GM21423 (cell line): ENCODE results near the gene GNB2.

Experiments used
- ATAC-seq: cut with Tn5 transposase; IDR thresholded peaks from one replicate; pipeline ENCODE4 v1.9.1; 2021; ENCODE audit warnings: mild to moderate bottlenecking, moderate library complexity; ENCODE audit not compliant: unreplicated experiment

The GNB2 gene

DNA sequence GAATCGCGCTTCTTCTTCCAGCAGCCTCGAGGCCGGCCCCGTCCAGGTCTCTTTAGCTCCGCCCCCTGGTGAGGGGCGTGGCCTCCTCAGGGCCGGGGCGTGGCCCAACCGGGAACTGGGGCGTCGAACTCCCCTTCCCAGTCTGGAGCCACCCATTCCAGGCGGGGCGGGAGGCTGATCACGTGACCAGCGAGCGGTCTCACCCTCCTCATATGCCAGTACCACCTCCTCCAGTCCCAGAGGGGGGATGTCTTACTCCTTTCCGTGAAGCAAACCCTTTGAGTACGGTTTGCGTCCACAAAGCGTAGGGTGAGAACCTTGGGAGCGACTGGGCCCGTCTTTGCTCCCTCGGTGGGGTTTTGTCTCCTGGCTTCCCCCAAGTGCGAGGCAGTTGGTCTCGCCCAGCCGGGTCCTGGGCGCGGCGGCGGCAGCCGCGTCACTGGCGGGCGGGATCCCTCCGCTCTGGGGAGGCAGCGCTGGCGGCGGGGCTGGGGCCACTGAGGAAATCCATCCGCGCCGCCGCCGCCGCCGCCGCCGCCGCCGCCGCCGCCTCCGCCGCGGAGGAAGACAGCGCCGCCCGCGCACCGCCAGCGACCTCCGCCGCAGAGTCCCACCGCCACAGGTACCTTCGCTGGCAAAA is at the start of gene GNB2:
Gene GNB2 (plus strand): TSS at position 439 of the 640 bp plus-strand sequence. CDS start 2,526 bp downstream, outside the sequence.
- ATAC-seq: peak; percentile 59

DNA sequence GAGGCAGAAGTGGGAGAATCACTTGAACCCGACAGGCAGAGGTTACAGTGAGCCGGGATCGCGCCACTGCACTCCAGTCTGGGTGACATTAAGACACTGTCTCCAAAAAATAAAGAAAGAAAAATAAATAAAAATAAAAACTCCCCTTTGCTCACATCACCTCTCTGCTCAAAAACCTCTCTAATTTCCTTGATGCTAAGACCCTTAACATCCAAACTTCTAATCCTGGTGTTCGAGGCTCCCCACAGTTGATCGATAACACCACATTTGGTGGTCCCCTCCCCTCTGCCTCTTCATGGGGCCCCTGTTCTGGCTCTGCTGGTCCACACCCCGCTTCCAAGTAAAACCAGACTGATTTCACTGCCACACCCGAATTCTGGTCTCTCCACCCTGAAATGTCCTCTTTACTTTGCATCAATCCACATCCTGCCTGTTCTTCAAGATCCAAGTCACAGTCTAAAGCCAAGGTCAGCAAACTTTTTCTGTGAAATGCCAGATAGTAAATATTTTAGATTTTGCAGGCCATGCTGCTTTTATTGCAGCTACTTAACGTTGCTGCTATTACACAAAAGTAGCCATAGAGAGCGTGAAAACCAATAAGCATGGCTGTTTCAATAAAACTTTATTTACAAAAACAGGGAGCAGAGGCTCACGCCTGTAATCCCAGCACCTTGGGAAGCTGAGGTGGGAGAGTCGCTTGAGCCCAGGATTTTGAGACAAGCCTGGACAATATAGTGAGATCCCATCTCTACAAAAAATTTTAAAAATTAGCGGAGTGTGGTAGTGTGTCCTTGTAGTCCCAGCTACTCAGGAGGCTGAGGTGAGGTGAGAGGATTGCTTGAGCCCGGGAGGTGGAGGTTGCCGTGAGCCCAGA is 49.4 kb upstream of the GNB2 start:
- ATAC-seq: no peak

DNA sequence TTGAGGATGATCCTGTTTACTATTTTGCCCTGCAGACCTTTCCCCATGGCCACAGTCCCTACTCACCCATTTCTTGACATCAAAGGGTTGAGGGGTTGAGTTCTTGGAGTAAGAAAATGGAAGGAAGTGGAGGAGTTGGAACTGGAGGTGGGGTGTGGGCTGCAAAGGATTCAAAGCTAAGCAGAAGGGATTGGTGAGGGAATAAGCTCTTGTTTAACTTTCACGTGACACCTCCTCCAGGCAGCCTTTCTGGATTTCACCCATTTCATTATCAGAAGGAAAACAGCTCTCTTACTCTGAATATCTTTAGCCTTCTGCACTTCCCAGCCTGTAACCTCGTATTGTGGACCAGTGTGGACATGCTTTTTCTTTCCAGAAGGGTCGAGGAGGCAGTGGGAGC is 47.5 kb upstream of the GNB2 start:
- no peak for ATAC-seq

DNA sequence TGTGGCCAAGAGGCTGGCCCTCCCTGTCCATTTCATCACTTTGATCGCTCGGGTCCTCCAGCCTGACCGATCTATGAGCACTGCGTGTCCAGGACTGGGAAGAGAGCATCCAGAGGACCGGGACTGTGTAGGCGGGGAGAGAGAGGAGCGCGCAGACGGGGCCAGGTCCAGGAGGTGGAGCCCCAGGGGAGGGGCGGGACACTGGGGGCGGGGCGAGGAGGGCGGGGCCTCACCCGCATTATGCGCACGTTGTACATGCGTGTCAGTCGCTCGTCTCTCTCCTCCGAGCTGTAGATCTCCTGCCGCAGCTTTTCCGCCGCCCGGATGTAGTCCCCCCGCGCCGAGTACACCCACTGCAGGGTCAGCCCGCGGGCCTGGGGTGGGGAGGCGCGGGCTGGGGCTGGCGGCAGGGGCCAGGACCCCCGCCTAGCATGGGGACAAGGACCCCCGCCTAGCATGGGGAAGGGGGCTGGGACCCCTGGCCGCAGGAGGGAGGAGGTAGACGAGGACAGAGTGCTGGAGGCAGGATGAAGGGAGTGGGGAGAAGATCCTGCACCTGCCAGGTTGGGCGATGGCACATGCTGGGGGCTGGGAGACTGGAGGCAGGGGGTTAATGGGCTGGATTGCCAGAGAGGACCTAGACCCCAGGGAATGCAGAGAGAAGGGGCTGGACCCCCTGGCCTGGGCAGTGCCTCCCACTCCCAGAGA is 46.9 kb upstream of the GNB2 start:
- ATAC-seq: peak; percentile 79

DNA sequence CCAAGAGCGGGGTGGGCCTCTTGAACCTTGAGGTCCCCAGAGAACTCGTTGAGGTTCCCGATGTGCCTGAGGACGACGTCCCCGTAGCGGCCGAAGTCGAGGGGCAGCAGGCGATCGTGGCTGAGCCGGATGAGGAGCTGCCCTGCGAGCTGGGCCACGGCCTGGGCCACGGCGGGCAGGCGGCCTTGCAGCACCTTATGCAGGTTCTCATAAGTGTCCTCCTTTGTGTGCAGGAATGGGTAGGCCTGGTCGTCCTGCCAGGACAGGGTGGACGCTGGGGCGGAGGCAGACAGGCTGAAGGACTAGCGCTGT is 46.3 kb upstream of the GNB2 start:
- ATAC-seq: no peak

DNA sequence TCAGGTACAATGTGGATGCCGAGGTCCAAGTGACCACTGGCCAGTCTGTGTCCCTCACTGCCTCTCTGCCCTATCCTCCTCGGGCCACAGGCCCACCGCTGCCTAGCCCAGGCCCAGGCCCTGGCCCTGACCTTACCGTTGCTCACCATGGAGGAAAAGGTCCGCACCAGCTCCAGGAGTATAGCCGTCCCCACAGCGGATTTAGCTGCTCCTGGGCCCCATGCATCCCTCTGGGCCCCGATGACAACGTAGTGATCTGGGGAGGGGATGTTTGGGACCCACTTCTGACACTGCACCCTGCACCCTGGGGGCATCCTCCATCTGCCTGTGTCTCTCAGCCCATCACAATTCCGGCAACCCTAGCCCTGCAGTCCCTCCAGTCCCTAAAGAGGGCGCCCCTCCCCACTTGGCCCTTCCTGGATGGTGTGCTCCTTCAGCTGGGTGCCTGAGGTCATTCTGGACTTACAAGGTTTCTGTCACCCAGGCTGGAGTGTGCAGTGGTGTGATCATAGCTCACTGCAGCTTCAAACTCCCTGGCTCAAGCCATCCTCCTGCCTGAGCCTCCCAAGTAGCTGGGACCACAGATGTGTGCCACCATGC is 44.3 kb upstream of the GNB2 start:
- no peak for ATAC-seq

DNA sequence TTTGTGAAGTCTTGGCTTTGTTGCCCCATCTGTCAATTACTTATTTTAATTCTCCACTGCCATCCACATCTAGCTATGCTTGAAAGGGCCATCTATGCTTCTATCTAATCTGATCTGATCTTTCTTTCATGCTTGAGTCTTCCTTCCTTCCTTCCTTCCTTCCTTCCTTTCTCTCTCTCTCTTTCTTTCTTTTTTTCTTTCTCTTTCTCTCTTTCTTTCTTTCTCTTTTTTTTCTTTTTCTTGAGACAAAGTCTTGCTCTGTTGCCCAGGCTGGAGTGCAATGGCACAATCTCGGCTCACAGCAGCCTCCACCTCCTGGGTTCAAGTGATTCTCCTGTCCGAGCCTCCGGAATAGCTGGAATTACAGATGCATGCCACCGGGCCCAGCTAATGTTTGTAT is 43.5 kb upstream of the GNB2 start:
- ATAC-seq: no peak

DNA sequence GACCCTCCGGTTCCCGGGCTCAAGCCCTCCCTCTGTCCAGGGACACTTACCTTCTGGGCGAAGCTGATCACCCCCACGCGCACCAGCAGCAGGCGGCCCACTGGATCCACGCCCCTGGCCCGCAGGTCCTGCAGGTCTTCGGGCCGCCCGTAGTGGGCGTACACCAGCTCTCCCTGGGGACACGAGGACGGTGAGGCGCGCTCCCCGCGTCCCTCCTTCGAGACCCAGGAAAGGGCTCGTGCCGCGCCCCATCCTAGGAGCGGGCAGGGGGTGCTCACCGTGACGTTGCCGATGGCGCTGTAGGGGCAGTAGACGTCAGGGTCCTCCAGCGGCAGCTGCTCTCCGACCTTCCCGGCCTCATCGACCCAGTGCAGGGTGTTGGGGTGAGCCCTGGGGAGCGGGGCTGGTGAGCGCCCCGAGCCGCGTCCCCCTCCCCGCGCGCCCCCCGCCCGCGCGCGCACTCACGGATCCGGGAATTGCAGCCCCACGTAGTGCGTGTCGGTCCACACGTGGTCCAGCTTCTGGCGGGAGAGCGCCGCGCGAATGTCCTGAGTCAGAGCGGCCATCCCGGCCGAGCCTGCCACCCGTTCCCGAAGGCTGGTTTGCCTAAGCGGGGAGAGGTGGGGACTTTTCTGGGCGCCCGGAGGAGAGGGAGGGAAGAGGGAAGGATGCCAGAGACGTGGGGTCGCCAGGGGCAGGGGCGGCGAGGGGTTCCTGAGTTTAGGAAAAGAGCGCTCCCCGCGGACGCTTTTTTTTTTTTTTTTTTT is 40.4 kb upstream of the GNB2 start:
- peak; percentile 52 for ATAC-seq

DNA sequence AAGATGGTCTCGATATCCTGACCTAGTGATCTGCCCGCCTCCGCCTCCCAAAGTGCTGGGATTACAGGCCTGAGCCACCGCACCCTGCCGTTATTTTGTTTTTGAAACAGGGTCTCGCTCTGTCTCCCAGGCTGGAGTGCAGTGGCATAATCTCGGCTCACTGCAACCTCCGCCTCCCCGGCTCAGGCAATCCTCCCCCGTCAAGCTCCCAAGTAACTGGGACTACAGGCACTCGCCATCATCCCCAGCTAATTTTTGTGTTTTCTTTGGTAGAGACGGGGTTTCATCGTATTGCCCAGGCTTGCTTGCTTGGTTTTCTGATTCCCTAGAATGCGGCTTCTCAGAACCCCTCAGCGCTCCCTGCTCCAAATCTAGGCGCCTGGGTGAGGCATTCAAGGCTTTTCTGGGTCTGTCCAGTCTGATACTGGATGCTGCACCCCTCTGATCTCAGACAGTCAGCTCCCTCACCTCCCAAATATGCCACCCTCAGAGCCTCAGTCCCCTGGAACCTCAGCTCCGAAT is 33.5 kb upstream of the GNB2 start:
- no peak for ATAC-seq

DNA sequence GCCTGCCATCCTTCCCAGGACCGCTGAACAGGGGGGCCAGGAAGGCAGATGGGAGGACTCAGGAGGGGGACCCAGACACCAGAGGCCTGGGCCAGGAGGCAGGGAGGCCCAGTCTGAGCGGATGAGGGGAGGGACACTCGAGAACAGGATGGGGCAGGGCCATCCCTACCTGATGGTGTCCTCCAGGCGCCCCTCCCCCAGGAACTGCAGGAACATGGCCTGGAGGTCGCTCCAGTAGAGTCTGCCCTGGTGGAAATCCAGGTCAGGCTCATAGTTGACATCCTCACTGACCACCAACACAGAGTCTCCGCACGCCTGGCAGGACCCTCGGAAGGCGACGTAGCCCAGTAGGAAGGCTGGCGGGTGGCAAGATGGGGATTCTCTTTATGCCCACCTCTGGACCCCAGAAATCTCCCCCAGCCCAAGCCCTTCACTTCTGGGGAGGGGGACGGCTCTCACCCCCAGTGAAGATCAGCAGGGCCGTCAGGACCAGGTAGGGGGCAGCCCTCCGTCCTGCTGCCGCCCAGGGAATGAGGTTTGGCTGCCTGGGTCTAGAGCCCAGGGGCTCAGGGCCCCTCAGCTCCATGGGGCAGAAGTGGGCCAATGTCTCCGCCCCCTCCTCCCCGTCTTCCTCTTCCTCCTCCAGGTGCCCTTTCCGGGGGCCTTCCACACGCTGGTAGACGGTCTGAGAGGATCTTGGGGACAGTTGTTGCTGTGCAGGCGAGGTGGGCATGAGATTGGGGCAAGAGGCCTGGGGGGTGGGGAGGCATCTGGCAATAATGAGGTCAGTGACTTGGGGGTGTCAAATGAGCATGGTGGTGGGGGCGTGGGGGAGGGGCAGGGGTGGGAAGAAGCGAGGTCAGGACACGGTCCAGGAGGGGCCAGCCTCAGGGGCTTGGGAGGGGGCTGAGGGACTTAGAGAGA is 32.8 kb upstream of the GNB2 start:
- ATAC-seq: no peak

DNA sequence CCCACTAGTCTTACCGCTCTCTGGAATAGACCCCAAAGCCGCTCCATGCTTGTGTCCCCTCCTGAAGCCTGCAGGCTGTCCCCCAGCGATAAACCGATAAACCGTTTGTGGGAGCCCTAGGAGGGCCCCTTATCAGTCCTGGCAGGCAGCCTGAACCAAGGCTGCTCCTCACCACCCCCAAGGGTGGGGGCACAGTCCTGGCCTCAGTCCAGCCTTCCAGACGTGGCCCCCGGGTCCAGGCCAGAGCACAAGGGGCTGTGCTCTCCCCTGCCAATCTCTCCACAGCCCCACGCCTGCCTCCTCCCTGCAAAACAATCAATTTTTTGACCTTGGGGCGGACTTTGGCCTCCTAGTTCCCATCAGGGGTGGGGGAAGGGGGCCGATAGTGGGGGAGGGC is 32.1 kb upstream of the GNB2 start, which contains the start of gene TFR2:
Gene TFR2 (minus strand): TSS at position 90 of the 397 bp plus-strand sequence. CDS start 43 bp downstream, at position 47.
- ATAC-seq: no peak

DNA sequence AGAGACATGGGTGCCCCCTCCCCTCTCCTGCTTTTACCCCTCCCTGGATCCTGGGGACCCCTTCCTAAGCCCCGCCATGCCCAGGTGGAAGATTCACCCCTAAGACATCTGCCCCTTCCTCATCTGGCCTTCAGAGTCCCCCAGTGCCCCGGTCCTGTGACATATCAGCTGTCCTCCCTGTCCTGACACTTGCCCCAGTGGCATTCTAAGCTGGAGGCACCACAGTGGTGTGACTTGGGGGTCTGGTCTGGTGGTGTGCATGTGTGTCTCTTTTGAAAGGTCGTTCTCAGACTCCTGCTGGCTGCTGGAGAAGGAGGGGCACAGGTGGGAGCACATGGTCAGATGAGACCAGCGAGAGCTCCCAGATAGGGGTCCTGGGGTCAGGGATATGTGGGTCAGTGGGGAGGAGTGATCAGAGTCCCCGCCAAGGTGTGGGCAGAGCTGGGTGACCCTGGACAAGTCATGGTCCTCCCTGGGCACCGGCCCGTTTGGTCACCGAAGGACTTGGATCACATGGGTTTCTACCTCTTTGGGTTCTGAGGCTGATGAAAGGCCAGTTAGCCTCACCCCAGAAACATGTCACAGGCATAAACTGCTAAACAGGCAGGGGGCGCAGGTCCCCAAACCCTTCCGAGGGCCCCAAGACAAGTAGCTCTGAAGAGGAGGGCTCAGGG is 31.5 kb upstream of the GNB2 start:
- ATAC-seq: no peak

DNA sequence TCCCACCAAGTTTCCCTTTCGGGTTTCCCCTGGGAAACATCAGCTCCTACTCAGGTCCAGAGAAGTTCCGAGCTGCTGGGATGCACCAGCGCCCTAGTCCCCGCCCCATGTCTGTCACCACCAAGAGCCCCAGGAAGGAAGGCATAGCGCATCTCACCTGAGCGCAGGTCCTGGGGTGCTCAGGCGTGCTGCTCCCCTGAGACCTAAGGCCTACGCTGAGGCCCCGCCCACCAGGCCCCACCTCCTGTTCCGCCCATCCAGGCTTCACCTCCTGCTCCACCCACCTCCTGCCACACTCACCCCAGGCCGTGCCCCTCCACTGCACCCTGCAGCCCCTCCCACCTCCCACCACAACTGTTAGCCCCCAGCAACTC is 31.0 kb upstream of the GNB2 start:
- no peak for ATAC-seq

DNA sequence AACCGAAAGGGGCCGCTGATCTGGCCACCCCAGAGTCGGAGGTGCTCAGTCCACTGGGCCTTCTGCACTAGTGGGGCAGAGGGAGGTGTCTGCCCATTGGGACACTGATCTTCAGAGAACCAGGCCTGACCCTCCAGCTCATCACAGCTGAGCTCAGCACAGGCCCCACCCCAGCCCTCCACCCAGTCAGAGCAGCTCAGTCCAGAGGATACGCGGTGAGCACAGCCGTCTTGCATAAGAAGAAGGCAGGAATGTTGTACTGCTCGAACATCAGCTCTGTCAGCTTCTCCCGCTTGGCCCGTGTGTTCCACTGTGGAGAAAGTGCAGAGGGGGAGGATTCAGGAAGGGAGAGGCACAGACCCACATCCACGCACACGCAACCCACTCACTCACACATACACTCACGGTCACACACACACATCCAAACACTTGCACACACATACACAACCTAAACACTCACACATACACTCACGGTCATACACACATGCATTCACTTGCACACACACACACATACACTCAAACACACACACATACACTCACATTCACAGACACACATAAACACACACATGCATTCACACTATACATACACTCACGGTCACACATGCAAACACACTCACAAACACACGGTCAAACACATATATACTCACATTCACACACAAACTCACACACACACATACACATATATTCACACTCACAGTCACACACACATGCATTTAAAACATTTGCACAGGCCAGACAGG is 23.5 kb upstream of the GNB2 start:
- ATAC-seq: no peak

DNA sequence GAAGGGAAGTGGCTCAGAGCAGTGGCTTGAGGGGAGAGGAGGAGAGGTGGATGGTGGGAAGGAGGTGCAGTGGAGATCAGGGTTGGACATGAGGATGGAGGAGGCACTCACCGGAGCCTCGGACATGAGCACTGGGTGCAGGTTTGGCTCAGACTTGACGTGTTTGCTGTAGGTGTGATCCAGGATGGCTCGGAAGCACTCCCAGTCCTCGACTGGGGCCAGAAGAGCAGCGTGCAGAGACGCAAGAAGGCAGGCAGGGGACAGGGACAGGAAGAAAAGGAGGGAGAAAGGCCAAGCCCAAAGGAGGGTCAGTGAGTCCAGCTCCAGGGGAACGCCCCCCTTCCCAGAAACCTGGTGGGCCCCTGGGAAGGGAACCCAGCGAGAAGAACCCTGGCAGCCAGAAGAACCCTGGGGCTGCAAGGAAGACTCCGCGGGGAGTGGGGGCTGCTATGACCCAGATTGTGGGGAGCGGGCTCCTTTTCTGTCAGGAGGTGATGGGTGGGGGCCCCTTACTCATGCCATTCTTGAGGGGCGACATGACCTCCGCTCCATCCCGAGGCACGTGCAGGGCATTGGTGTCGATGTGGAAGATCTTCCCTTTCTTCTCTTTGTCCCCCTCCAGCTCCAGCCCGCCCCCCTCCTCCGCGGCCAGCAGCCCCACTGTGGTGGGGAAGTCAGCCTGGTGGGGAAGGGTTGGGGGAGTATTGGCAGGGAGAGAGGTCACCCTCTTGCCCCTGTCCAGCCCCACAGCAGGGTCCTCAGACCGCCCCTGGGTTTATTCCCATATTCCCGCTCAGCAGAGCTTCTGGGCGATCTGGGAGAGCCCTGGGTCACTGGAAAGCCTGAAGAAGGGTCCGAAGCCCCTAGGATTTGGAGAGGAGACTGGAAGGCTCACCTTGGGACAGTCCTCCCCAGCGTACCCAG is 18.4 kb upstream of the GNB2 start:
- no peak for ATAC-seq

DNA sequence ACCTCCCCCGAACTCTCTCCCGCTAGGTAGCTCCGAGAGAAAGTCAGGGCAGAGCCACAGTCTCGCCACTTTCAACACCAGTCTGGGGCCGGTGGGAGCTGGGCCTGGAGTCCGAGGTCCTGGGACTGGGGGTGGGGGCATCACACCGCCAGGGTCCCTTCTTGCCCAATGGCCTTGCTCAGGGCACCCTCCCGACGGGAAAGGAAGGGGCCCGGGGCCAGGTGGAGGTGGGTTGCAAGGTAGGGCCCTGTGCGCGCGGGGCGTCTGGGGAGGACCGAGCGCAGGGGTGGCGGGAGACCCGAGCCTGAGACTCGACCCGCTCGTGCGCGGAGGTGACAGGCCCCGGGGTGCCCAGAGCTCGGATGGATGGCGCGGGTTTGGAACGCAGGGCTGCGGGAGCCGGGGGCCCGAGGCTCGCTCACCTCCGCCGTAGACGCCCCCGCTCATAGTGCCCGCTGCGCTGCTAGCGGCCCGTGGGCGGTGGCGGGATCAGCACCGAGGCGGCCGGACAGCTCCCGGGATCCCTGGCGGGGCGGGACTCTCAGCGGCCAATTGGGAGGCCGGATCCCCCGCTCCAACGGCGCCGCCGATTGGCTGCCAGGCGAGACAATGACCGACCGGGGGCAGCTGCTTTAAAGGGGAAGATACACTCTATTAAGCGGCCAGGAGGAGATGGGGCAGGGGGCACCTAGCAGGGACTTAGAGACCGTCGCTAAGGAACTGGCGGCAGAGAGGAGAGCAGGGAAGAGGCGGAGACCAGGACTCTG is 17.4 kb upstream of the GNB2 start, which contains the start of gene ACTL6B:
Gene ACTL6B (minus strand): TSS at position 541 of the 767 bp plus-strand sequence. CDS start 94 bp downstream, at position 447.
- ATAC-seq: no peak
